HCT116 (cell line): ENCODE measurements around the gene C4BPA. TPM values are rescaled to one million over a fixed set of nuclear protein-coding genes. Genes with fewer than 3 reads are reported as not detected.

Experiments used
- ATAC-seq: fragments of 200-7000 bp; cut with Tn5 transposase; 2 replicates; pipeline ENCODE4 v1.9.1; 2020; ENCODE audit warnings: mild to moderate bottlenecking, moderate library complexity
- BruUV-seq: library from RNA; stranded (reverse); fragments of 400-500 nt; replicated peaks from 2 replicates; lab custom pipeline; 2021; lab: Mats Ljungman, UMichigan
- CTCF ChIA-PET: fragments of 300-600 bp; sonication (Branson Sonifier 250); formaldehyde crosslinking; loops from one replicate; lab custom pipeline; 2021; ENCODE audit warnings: antibody characterized with exemption; lab: Charles Lee
- POLR2A ChIA-PET: fragments of 300-600, 350-600 bp; sonication (Branson Sonifier 250); formaldehyde crosslinking; loops from one replicate; lab custom pipeline; 2021; ENCODE audit warnings: antibody characterized with exemption; lab: Charles Lee
- RAD21 ChIA-PET, 2 experiments: fragments of 300-600 bp; sonication (Branson Sonifier 250); formaldehyde crosslinking; loops; one replicate each; lab custom pipeline; 2023; ENCODE audit warnings: low total read pairs in 2 of 2; ENCODE audit not compliant: uncharacterized antibody in 2 of 2, unreplicated experiment in 2 of 2, low non-redundant PET in 1 of 2; lab: Charles Lee
- DNase-seq: peaks from one replicate; pipeline ENCODE4 v3.0.0-alpha.2; 2010; ENCODE audit warnings: low read depth, low spot score
- H2AFZ ChIP-seq: fragments of 200-600 bp; shearing (Covaris generic), sonication (generic); 2 replicates; pipeline ENCODE4 v1.6.1; 2017; ENCODE audit warnings: low read depth, mixed run types, mixed read lengths, antibody characterized with exemption, low read length; ENCODE audit not compliant: poor library complexity, severe bottlenecking
- H3K27ac ChIP-seq: 2 replicates; pipeline ENCODE4 v1.5.1; 2012; ENCODE audit warnings: low read depth, low read length
- H3K27me3 ChIP-seq: fragments of 200-600 bp; sonication (generic); 2 replicates; pipeline ENCODE4 v1.6.1; 2016; ENCODE audit warnings: mixed run types, low read length, mixed read lengths; ENCODE audit not compliant: insufficient read depth
- H3K36me3 ChIP-seq, 2 experiments: fragments of 200-500 bp in 1 of 2; fragments of 200-600 bp in 1 of 2; sonication (Bioruptor generic) in 1 of 2; sonication (generic) in 1 of 2; 2 replicates each; pipeline versions ENCODE4 v1.5.1 to v1.6.1; 2014 to 2016; ENCODE audit warnings: low read length in 2 of 2, inconsistent platforms in 1 of 2, mixed read lengths in 1 of 2, mixed run types in 1 of 2; ENCODE audit not compliant: insufficient read depth in 2 of 2, control insufficient read depth in 1 of 2
- H3K4me1 ChIP-seq, 2 experiments: fragments of 200-600 bp in 1 of 2; sonication (generic) in 1 of 2; 2 replicates each; pipeline versions ENCODE4 v1.5.1 to v1.6.1; 2012 to 2017; ENCODE audit warnings: low read length in 2 of 2, inconsistent platforms in 1 of 2, mild to moderate bottlenecking in 1 of 2, mixed read lengths in 1 of 2, mixed run types in 1 of 2, moderate library complexity in 1 of 2; ENCODE audit not compliant: insufficient read depth in 2 of 2, control insufficient read depth in 1 of 2
- H3K4me2 ChIP-seq: fragments of 200-600 bp; sonication (generic); 2 replicates; pipeline ENCODE4 v1.6.1; 2017; ENCODE audit warnings: mixed run types, low read length, mixed read lengths
- H3K4me3 ChIP-seq, 2 experiments: fragments of 200-600 bp in 1 of 2; sonication (generic) in 1 of 2; replicated peaks in 1 of 2; 2 replicates each; pipeline ENCODE4 v1.5.1; 2011 to 2016; ENCODE audit warnings: low read length in 2 of 2, control low read depth in 1 of 2, low read depth in 1 of 2, mild to moderate bottlenecking in 1 of 2, mixed read lengths in 1 of 2, mixed run types in 1 of 2
- H3K79me2 ChIP-seq: fragments of 200-600 bp; sonication (generic); 2 replicates; pipeline ENCODE4 v1.6.1; 2017; ENCODE audit warnings: mild to moderate bottlenecking, mixed run types, low read length, moderate library complexity, mixed read lengths; ENCODE audit not compliant: insufficient read depth
- H3K9ac ChIP-seq: fragments of 200-600 bp; sonication (generic); 2 replicates; pipeline ENCODE4 v1.6.1; 2016; ENCODE audit warnings: low read length, mixed read lengths
- H3K9me2 ChIP-seq: fragments of 200-600 bp; sonication (generic), shearing (Covaris generic); 2 replicates; pipeline ENCODE4 v1.6.1; 2017; ENCODE audit warnings: mixed run types, mild to moderate bottlenecking, moderate library complexity; ENCODE audit not compliant: insufficient read depth
- H3K9me3 ChIP-seq, 2 experiments: fragments of 200-500 bp in 1 of 2; fragments of 200-600 bp in 1 of 2; sonication (Bioruptor generic) in 1 of 2; sonication (generic) in 1 of 2; 2 replicates each; pipeline ENCODE4 v1.6.1; 2014 to 2017; ENCODE audit warnings: low read length in 2 of 2, mixed read lengths in 2 of 2, inconsistent platforms in 1 of 2, low read depth in 1 of 2, mild to moderate bottlenecking in 1 of 2, mixed run types in 1 of 2, moderate library complexity in 1 of 2; ENCODE audit not compliant: control insufficient read depth in 1 of 2, insufficient read depth in 1 of 2
- H4K20me1 ChIP-seq: fragments of 200-600 bp; sonication (generic), shearing (Covaris generic); 2 replicates; pipeline ENCODE4 v1.6.1; 2017; ENCODE audit warnings: mixed run types, mild to moderate bottlenecking, moderate library complexity; ENCODE audit not compliant: insufficient read depth
- CBX3 ChIP-seq: IDR thresholded peaks from 2 replicates; pipeline ENCODE4 v1.6.1; 2012; ENCODE audit warnings: low read depth
- CEBPB ChIP-seq: IDR thresholded peaks from 2 replicates; pipeline ENCODE4 v1.6.1; 2012; ENCODE audit warnings: low read depth
- CTCF ChIP-seq, 3 experiments: fragments of 200-600 bp in 1 of 3; sonication (generic) in 1 of 3; IDR thresholded peaks in 2 of 3; conservative IDR thresholded peaks in 1 of 3; 2 replicates each; pipeline ENCODE4 v1.5.1; 2012 to 2017; ENCODE audit warnings: low read depth in 2 of 3, low read length in 2 of 3, antibody characterized with exemption in 1 of 3, borderline replicate concordance in 1 of 3, control low read depth in 1 of 3, mild to moderate bottlenecking in 1 of 3, mixed read lengths in 1 of 3, mixed run types in 1 of 3, moderate library complexity in 1 of 3; ENCODE audit not compliant: insufficient read depth in 1 of 3
- EGR1 ChIP-seq: IDR thresholded peaks from 2 replicates; pipeline ENCODE4 v1.6.1; 2012; ENCODE audit warnings: low read depth
- ELF1 ChIP-seq: IDR thresholded peaks from 2 replicates; pipeline ENCODE4 v1.6.1; 2012; ENCODE audit warnings: low read depth, borderline replicate concordance
- FOSL1 ChIP-seq: IDR thresholded peaks from 2 replicates; pipeline ENCODE4 v1.6.1; 2012; ENCODE audit warnings: low read depth
- POLR2AphosphoS5 ChIP-seq: IDR thresholded peaks from 2 replicates; pipeline ENCODE4 v1.6.1; 2011; ENCODE audit warnings: mild to moderate bottlenecking, low read depth, low read length, moderate library complexity
- RAD21 ChIP-seq: IDR thresholded peaks from 2 replicates; pipeline ENCODE4 v1.6.1; 2012; ENCODE audit warnings: low read depth, mild to moderate bottlenecking
- SIN3A ChIP-seq: IDR thresholded peaks from 2 replicates; pipeline ENCODE4 v1.6.1; 2012; ENCODE audit warnings: low read depth
- SP1 ChIP-seq: IDR thresholded peaks from 2 replicates; pipeline ENCODE4 v1.6.1; 2012; ENCODE audit warnings: low read depth
- SRF ChIP-seq: IDR thresholded peaks from 2 replicates; pipeline ENCODE4 v1.6.1; 2012; ENCODE audit warnings: low read depth
- TCF7L2 ChIP-seq: IDR thresholded peaks from 2 replicates; pipeline ENCODE4 v1.7.0; 2011; ENCODE audit warnings: borderline replicate concordance, inconsistent platforms; ENCODE audit not compliant: insufficient read depth, insufficient read length; ENCODE audit errors: extremely low read depth
- YY1 ChIP-seq: IDR thresholded peaks from 2 replicates; pipeline ENCODE4 v1.6.1; 2011; ENCODE audit warnings: low read length, low read depth, moderate library complexity, mild to moderate bottlenecking; ENCODE audit not compliant: insufficient replicate concordance; ENCODE audit errors: extremely low read depth
- ZBTB33 ChIP-seq: IDR thresholded peaks from 2 replicates; pipeline ENCODE4 v1.6.1; 2011; ENCODE audit warnings: mild to moderate bottlenecking, low read length, moderate library complexity; ENCODE audit not compliant: insufficient replicate concordance; ENCODE audit errors: extremely low read depth
- intact Hi-C: fragments of 100-400 bp; cut with micrococcal nuclease; formaldehyde crosslinking; loops from 2 replicates; pipeline ENCODE4 v1.10.0; 2022
- total RNA-seq: library from RNA; stranded (reverse); gene quantifications from one replicate; pipeline ENCODE4 v1.2.1, GENCODE V29; 2021; ENCODE audit not compliant: unreplicated experiment
- TF ChIP-seq, protein P1 (sequence below): IDR thresholded peaks from 2 replicates; pipeline ENCODE4 v1.6.1; 2012

C4BPA gene
- total RNA-seq, 1 experiment from 2014 or later, result 0.32 TPM

DNA sequence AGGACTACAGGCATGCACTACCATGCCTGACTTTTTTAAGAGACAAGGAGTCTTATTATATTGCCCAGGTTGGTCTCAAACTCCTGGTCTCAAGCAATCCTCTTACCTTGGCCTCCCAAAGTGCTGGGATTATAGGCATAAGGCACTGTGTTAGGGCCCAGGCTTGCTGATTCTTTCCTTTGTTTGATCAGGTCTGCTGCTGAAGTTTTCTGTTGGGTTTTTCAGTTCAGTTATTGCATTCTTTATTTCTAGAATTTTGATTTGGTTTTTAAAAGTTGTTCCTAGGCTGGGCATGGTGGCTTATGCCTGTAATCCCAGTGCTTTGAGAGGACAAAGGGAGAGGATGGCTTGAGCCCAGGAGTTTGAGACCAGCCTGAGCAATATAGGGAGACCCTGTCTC, 47.9 kb downstream of the C4BPA start (continued):
- TF ChIP-seq, protein P1, sequence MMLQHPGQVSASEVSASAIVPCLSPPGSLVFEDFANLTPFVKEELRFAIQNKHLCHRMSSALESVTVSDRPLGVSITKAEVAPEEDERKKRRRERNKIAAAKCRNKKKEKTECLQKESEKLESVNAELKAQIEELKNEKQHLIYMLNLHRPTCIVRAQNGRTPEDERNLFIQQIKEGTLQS, result no peak

DNA sequence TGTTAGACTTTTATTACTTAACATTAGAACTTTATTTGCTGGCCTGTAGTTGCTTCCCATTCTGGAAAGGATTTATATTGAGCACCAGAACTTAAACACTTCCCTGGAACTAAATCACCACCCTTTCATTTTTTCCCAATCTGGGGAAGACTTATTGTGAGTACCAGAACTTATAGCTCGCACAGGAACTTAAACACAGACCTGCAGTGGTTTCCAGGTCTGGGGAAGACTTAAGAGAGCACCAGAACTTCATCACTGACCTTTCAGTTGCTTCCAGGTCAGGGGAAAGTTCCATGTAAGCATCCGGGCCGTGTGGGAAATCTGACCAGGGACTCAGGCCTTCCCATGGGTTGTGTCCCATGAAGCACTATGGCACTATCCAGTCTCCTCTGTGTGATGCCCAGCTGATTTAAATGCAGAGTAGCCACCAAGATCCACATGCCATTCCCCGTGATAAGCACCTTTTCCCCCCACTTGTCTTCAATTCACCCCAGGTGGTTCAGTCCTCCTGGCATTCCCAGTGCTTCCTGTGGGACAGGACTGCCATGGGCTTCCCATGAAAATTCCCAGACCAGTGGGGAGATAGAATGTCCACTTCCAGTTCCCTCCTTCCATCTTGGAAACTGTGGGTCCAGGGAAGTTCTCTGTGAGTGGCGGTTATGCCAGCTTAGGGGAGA, 48.9 kb downstream of the C4BPA start:
- Histone ChIP-seq H3K9me2 (no peaks in the 10 kb centered on the region), H3K9ac (peak overlapping the region; percentile 83), H3K4me1 (peaks cover 2% of the 10 kb centered on the region in 2 experiments; a peak in 1 of 4 replicates), H4K20me1 (no peaks in the 10 kb centered on the region), H3K79me2 (peaks cover 10% of the 10 kb centered on the region; the same call in 1 of the 2 replicates), H3K4me2 (peak overlapping the region; percentile 73), H3K9me3 (no peaks in the 10 kb centered on the region), H3K27me3 (no peaks in the 10 kb centered on the region), H3K4me3 (peak overlapping the region; percentile 61 to 93), H3K27ac (peak overlapping the region; percentile 92), H2AFZ (peak overlapping the region; percentile 100), H3K36me3 (no peaks in the 10 kb centered on the region)
- RAD21 ChIA-PET, result no interaction called here
- BruUV-seq, result no TSS peak
- CTCF ChIA-PET, result no interaction called here
- ATAC-seq (peak; percentile 94), DNase-seq (peak; percentile 99)
- intact Hi-C loops, result loop anchor here (1.0 to 10.0 kb wide), 3 partner anchors 52 to 252 kb away; partner anchors contain the start of gene CD55
- POLR2A ChIA-PET, result interaction anchor here (0.6 kb wide), 1 partner anchor 19 kb away, joined by 3 read pairs; no protein-coding TSS in a partner anchor
- peak; percentile 80 for TF ChIP-seq POLR2AphosphoS5
- peak; percentile 50; the same call in 1 of the 2 replicates for TF ChIP-seq CEBPB
- peak; percentile 75 for TF ChIP-seq EGR1
- TF ChIP-seq TCF7L2, result peak; percentile 40
- peak; percentile 88 for TF ChIP-seq SRF
- TF ChIP-seq ZBTB33, result peak; percentile 86
- peak; percentile 90 for TF ChIP-seq YY1
- TF ChIP-seq ELF1, result peak; percentile 61
- TF ChIP-seq SIN3A, result peak; percentile 65
- TF ChIP-seq CBX3, result peak; percentile 99
- TF ChIP-seq CTCF (IDR thresholded peaks at IDR 0.05 in 2 of 3, conservative IDR thresholded peaks at IDR 0.05 in 1 of 3; ENCODE audit: borderline replicate concordance in 1 of 3, insufficient read depth in 1 of 3, low read depth in 2 of 3, low read length in 2 of 3), result no peak
- TF ChIP-seq, protein P1, result no peak
- TF ChIP-seq FOSL1, result peak; percentile 57
- TF ChIP-seq RAD21, result 0 out of 2 replicates have a peak, but pooled peaks have one; percentile 26
- peak; percentile 90 for TF ChIP-seq SP1
